ENCODE results near the gene KCNG3. TPM values are rescaled to one million over a fixed set of nuclear protein-coding genes. Genes with fewer than 3 reads are reported as not detected.
"Not testable (repeated sequence)": the region's sequence is repeated elsewhere in the genome, so short reads cannot be mapped to it uniquely, and the experiment has no call there.

KCNG3 gene
- total RNA-seq, 4 donors from 2014 or later = 0.27 to 1.1 (median 0.74) TPM

DNA sequence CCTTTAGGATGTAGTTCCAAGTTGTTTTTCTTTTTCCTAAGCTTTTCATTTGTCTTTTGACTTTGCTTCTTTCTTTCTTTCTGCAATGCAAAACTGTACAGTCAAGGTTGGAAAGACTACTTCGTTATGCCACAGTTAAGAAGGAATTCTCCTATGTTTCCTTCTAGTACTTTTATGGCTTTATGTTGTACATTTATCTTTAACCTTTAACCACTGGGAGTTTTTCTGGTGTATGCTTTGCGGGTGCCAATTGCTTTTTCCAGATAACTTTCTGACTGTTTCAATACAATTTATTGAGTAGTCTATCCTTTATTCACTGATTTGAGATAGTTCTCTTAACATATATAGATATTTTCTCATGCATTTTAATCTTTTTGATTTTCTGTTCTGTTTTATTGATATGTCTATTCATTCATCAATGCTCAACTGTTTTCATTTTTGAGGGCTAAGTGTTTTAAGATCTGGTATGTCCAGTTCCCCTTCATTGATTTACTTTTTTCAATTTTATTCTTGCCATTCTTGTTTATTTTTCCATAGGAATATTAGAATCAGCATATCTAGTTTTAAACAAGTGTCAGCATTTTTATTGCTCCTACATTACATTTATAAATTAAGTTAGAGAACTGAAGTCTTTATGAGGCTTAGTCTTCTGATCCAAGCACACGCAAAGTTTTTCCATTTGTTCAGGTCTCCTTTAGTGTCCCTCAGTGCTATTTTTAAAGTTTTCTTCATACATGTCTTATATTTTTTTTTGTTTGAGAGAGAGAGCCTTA is 82.9 kb downstream of the KCNG3 start:
- no peak for DNase-seq

DNA sequence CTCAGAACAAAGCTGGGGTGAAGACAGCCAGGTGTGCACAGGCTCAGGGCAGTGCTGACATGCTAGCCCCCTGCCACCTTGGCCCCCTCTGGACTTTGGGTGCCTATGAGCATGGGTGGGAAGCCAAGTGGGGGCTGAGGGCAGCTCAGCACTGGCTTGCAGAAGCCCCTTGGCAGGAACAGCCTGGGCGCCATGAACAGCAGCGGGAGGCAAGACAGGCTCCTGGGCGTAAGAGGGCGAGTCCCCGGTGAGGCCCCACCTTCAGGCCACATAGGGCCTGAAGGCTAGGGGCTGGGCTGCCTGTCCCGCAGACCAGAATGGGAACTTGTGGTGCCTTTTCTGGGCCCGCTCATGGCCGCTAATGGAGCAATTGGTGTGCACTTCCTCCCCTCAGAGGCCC is 85.8 kb downstream of the KCNG3 start:
- H3K27ac ChIP-seq = no peak overlapping the region
- H3K36me3 ChIP-seq = no peaks in the 10 kb centered on the region
- no peaks in the 10 kb centered on the region for H3K9me3 ChIP-seq
- no peaks in the 10 kb centered on the region for H3K4me1 ChIP-seq
- no peak overlapping the region for H3K4me3 ChIP-seq
- no peaks in the 10 kb centered on the region for H3K27me3 ChIP-seq
- TF ChIP-seq, protein P1, sequence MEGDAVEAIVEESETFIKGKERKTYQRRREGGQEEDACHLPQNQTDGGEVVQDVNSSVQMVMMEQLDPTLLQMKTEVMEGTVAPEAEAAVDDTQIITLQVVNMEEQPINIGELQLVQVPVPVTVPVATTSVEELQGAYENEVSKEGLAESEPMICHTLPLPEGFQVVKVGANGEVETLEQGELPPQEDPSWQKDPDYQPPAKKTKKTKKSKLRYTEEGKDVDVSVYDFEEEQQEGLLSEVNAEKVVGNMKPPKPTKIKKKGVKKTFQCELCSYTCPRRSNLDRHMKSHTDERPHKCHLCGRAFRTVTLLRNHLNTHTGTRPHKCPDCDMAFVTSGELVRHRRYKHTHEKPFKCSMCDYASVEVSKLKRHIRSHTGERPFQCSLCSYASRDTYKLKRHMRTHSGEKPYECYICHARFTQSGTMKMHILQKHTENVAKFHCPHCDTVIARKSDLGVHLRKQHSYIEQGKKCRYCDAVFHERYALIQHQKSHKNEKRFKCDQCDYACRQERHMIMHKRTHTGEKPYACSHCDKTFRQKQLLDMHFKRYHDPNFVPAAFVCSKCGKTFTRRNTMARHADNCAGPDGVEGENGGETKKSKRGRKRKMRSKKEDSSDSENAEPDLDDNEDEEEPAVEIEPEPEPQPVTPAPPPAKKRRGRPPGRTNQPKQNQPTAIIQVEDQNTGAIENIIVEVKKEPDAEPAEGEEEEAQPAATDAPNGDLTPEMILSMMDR (IDR thresholded peaks at IDR 0.05) = no peak
- TF ChIP-seq POLR2A (IDR thresholded peaks at IDR 0.05) = no peak
- no peak for DNase-seq

More for the DNA sequence above, 82.9 kb downstream of the KCNG3 start:
- TF ChIP-seq, protein P1 (IDR thresholded peaks at IDR 0.05) = no peak
- TF ChIP-seq POLR2A (IDR thresholded peaks at IDR 0.05) = no peak
- Histone ChIP-seq H3K4me1 (no peaks in the 10 kb centered on the region), H3K27ac (no peak overlapping the region), H3K9me3 (peaks cover 0 to 3% (median 0%) of the 10 kb centered on the region in 4 donors), H3K27me3 (no peaks in the 10 kb centered on the region), H3K36me3 (no peaks in the 10 kb centered on the region), H3K4me3 (no peak overlapping the region)

DNA sequence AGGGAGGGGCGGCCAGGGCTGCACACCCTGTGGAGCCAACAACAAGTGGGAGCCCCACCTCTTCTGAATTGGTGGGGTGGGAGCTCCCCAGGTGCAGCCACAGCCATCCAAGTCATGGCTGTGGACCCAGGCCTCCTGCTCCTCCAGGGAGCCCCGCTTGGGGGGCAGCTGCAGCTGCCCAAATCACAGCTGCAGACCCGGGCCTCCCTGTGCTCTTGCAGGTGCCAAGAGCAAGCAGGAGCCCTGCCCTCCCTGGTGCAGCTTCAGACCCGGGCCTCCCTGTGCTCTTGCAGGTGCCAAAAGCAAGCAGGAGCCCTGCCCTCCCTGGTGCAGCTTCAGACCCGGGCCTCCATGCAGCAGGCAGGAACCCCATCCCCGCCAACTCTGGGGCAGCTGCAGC is 86.3 kb downstream of the KCNG3 start:
- TF ChIP-seq POLR2A (IDR thresholded peaks at IDR 0.05) = no peak
- TF ChIP-seq, protein P1 (IDR thresholded peaks at IDR 0.05) = no peak
- DNase-seq = no peak
- Histone ChIP-seq H3K27me3 (no peaks in the 10 kb centered on the region), H3K4me3 (no peak overlapping the region), H3K36me3 (no peaks in the 10 kb centered on the region), H3K9me3 (no peaks in the 10 kb centered on the region), H3K4me1 (no peaks in the 10 kb centered on the region), H3K27ac (no peak overlapping the region)

DNA sequence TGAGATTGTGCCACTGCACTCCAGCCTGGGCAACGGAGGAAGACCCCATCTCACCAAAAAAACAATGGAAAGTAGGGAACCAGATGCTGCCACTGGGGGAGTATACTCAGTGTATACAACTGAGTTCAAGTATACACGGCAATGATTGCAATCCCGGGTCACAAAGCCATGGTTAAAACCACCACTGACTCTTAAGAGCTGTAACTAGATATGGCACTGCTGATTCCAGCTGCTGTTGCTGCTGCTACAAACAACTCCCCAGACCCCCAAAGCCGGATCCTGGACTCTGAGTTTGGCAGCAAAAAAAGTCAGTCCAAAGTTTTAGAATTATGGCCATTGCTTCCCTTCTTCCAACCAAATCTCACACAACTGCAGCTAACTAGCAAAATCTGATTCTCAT is 89.1 kb downstream of the KCNG3 start:
- H3K36me3 ChIP-seq = no peaks in the 10 kb centered on the region

DNA sequence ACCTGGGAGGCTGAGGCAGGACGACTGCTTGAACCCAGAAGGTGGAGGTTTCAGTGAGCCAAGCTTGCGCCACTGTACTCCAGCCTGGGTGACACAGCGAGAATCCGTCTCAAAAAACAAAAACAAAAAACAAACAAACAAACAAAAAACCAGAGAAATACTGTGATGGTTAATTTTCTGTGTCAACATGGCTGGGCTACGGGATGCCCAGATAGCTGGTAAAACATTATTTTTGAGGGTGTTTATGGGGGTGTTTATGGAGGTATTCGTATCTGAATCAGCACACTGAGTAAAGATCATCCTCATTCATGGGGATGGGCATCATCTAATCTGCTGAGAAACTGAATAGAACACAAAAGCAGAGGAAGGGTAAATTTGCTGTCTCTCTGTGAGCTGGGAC is 92.0 kb downstream of the KCNG3 start:
- DNase-seq = no peak
- Histone ChIP-seq H3K27ac (no peak overlapping the region), H3K36me3 (no peaks in the 10 kb centered on the region), H3K4me3 (no peak overlapping the region), H3K4me1 (no peaks in the 10 kb centered on the region), H3K27me3 (no peaks in the 10 kb centered on the region), H3K9me3 (no peaks in the 10 kb centered on the region)
- TF ChIP-seq, protein P1 (IDR thresholded peaks at IDR 0.05) = no peak
- no peak for TF ChIP-seq POLR2A (IDR thresholded peaks at IDR 0.05)

More for the DNA sequence above, 89.1 kb downstream of the KCNG3 start:
- Histone ChIP-seq H3K27ac (no peak overlapping the region), H3K9me3 (no peaks in the 10 kb centered on the region), H3K4me3 (no peak overlapping the region), H3K4me1 (no peaks in the 10 kb centered on the region), H3K27me3 (no peaks in the 10 kb centered on the region)
- no peak for DNase-seq
- TF ChIP-seq, protein P1 (IDR thresholded peaks at IDR 0.05) = no peak
- TF ChIP-seq POLR2A (IDR thresholded peaks at IDR 0.05) = no peak

DNA sequence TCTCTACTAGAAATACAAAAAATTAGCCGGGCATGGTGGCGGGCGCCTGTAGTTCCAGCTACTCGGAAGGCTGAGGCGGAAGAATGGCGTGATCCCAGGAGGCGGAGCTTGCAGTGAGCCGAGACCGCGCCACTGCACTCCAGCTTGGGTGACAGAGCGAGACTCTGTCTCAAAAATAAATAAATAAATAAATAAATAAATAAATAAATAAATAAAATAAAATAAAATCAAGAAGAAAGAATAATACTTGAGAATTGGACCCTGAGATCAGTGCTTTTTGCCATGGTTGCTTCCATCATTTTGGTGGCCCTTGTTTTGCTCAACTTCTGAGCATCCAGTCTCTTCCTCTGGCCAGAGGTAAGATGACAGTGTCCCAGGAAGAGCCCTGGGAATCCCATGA is 95.7 kb downstream of the KCNG3 start:
- not testable (repeated sequence) for H3K4me1 ChIP-seq, DNase-seq, H3K27me3 ChIP-seq, H3K9me3 ChIP-seq, H3K36me3 ChIP-seq, H3K27ac ChIP-seq, H3K4me3 ChIP-seq

DNA sequence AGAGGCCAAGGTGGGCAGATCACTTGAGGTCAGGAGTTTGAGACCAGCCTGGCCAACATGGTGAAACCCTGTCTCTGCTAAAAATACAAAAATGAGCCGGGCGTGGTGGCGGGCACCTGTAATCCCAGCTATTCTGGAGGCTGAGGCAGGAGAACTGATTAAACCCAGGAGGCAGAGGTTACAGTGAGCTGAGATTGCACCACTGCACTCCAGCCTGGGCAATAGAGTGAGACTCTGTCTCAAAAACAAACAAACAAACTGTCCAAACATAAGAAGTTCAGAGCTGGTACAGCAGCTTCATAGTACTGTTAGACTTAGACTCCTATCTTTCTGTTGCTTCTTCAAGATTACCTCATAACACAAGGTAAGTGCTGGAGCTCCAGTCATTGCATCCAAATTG is 100.5 kb downstream of the KCNG3 start:
- H3K27ac ChIP-seq, H3K27me3 ChIP-seq, H3K9me3 ChIP-seq, DNase-seq, H3K4me3 ChIP-seq, H3K36me3 ChIP-seq, H3K4me1 ChIP-seq: not testable (repeated sequence)

All from Peyer's patch (tissue), 4 donors.